DND-41 (cell line): ENCODE results near the gene MTX3.

Source experiments
- ATAC-seq: fragments of 200-7000 bp; cut with Tn5 transposase; 3 replicates; pipeline ENCODE4 v1.9.1; 2021; ENCODE audit warnings: low read depth; ENCODE audit not compliant: insufficient read depth
- DNase-seq: peaks from one replicate; pipeline ENCODE4 v3.0.0-alpha.2; 2020
- H2AFZ ChIP-seq: 2 replicates; pipeline ENCODE4 v1.6.0; 2012; ENCODE audit warnings: low read depth, low read length
- H3K27ac ChIP-seq: 2 replicates; pipeline ENCODE4 v1.5.1; 2012; ENCODE audit warnings: low read length, inconsistent platforms
- H3K27me3 ChIP-seq: fragments of 200-600 bp; sonication (generic); 2 replicates; pipeline ENCODE4 v1.6.0; 2012; ENCODE audit warnings: low read length, mild to moderate bottlenecking, inconsistent platforms; ENCODE audit not compliant: insufficient read depth, poor library complexity
- H3K36me3 ChIP-seq: 2 replicates; pipeline ENCODE4 v1.5.1; 2012; ENCODE audit warnings: low read length, inconsistent platforms; ENCODE audit not compliant: insufficient read depth
- H3K4me1 ChIP-seq: 2 replicates; pipeline ENCODE4 v1.5.1; 2012; ENCODE audit warnings: mild to moderate bottlenecking, low read length; ENCODE audit not compliant: insufficient read depth
- H3K4me2 ChIP-seq: 2 replicates; pipeline ENCODE4 v1.6.0; 2012; ENCODE audit warnings: mild to moderate bottlenecking, moderate library complexity, low read length, inconsistent platforms; ENCODE audit not compliant: insufficient read depth
- H3K4me3 ChIP-seq, 2 experiments: fragments of 200-600 bp in 1 of 2; shearing (Covaris generic) in 1 of 2; 2 replicates each; pipeline ENCODE4 v1.5.1; 2012 to 2016; ENCODE audit warnings: inconsistent platforms in 2 of 2, low read length in 2 of 2, mild to moderate bottlenecking in 2 of 2, low read depth in 1 of 2, moderate library complexity in 1 of 2
- H3K79me2 ChIP-seq: 2 replicates; pipeline ENCODE4 v1.6.0; 2012; ENCODE audit warnings: low read length, inconsistent platforms; ENCODE audit not compliant: insufficient read depth
- H3K9ac ChIP-seq: 2 replicates; pipeline ENCODE4 v1.6.0; 2012; ENCODE audit warnings: low read depth, mild to moderate bottlenecking, inconsistent platforms, low read length, moderate library complexity
- H3K9me3 ChIP-seq: 2 replicates; pipeline ENCODE4 v1.5.1; 2012; ENCODE audit warnings: low read length, moderate library complexity, mild to moderate bottlenecking, inconsistent platforms; ENCODE audit not compliant: insufficient read depth, severe bottlenecking
- H4K20me1 ChIP-seq: 2 replicates; pipeline ENCODE4 v1.6.0; 2012; ENCODE audit warnings: low read length; ENCODE audit not compliant: insufficient read depth
- EZH2 ChIP-seq: IDR thresholded peaks from 3 replicates; pipeline ENCODE4 v1.6.1; 2012; ENCODE audit warnings: borderline replicate concordance, low read depth, mild to moderate bottlenecking, moderate library complexity, low read length, inconsistent platforms; ENCODE audit not compliant: severe bottlenecking
- TF ChIP-seq, protein P1 (sequence below): IDR thresholded peaks from 2 replicates; pipeline ENCODE4 v1.5.1; 2012; ENCODE audit warnings: borderline replicate concordance, low read length, moderate library complexity, mild to moderate bottlenecking; ENCODE audit not compliant: poor library complexity, severe bottlenecking; ENCODE audit errors: extremely low read depth

The MTX3 gene

GRCh38 chr5:80002677-80003076 is 11.6 kb upstream of the MTX3 start:
- Histone ChIP-seq H3K27ac (no peak overlapping the region), H3K9me3 (no peaks in the 10 kb centered on the region), H3K36me3 (no peaks in the 10 kb centered on the region), H2AFZ (no peak overlapping the region), H3K4me1 (no peaks in the 10 kb centered on the region), H4K20me1 (no peaks in the 10 kb centered on the region), H3K4me3 (no peak overlapping the region), H3K4me2 (no peak overlapping the region), H3K9ac (no peak overlapping the region), H3K79me2 (no peaks in the 10 kb centered on the region), H3K27me3 (peaks cover 5% of the 10 kb centered on the region)
- ATAC-seq = no peak
- no peak for TF ChIP-seq EZH2
- TF ChIP-seq, protein P1, sequence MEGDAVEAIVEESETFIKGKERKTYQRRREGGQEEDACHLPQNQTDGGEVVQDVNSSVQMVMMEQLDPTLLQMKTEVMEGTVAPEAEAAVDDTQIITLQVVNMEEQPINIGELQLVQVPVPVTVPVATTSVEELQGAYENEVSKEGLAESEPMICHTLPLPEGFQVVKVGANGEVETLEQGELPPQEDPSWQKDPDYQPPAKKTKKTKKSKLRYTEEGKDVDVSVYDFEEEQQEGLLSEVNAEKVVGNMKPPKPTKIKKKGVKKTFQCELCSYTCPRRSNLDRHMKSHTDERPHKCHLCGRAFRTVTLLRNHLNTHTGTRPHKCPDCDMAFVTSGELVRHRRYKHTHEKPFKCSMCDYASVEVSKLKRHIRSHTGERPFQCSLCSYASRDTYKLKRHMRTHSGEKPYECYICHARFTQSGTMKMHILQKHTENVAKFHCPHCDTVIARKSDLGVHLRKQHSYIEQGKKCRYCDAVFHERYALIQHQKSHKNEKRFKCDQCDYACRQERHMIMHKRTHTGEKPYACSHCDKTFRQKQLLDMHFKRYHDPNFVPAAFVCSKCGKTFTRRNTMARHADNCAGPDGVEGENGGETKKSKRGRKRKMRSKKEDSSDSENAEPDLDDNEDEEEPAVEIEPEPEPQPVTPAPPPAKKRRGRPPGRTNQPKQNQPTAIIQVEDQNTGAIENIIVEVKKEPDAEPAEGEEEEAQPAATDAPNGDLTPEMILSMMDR = no peak
- no peak for DNase-seq

- Histone ChIP-seq H3K4me3 (no peak overlapping the region), H3K9ac (no peak overlapping the region), H2AFZ (no peak overlapping the region), H3K79me2 (no peaks in the 10 kb centered on the region), H3K27ac (no peak overlapping the region), H3K27me3 (peaks cover 5% of the 10 kb centered on the region), H3K9me3 (no peaks in the 10 kb centered on the region), H4K20me1 (no peaks in the 10 kb centered on the region), H3K4me2 (no peak overlapping the region), H3K4me1 (no peaks in the 10 kb centered on the region), H3K36me3 (no peaks in the 10 kb centered on the region)
- ATAC-seq (no peak), DNase-seq (no peak)
- TF ChIP-seq, protein P1 = no peak
- TF ChIP-seq EZH2 = no peak
These were observed 8.7 kb upstream of the MTX3 start for GRCh38 chr5:79999722-80000121.

GRCh38 chr5:79992891-79993657 is 2.0 kb upstream of the MTX3 start:
- no peaks in the 10 kb centered on the region for H4K20me1 ChIP-seq
- H3K4me2 ChIP-seq = no peak overlapping the region
- H3K4me3 ChIP-seq = no peak overlapping the region
- no peaks in the 10 kb centered on the region for H3K27me3 ChIP-seq
- no peak overlapping the region for H3K27ac ChIP-seq
- no peaks in the 10 kb centered on the region for H3K79me2 ChIP-seq
- TF ChIP-seq EZH2 = no peak
- TF ChIP-seq, protein P1 = no peak
- H3K9me3 ChIP-seq = no peaks in the 10 kb centered on the region
- ATAC-seq (no peak), DNase-seq (no peak)
- H3K4me1 ChIP-seq = no peaks in the 10 kb centered on the region
- H2AFZ ChIP-seq = no peak overlapping the region
- no peak overlapping the region for H3K9ac ChIP-seq
- no peaks in the 10 kb centered on the region for H3K36me3 ChIP-seq
